Neural cell (in vitro differentiated cells): Measurements from ENCODE around the gene GANC. TPM values are rescaled to one million over a fixed set of nuclear protein-coding genes. Genes with fewer than 3 reads are reported as not detected.

Experiments used
- H2AFZ ChIP-seq: fragments of 200-600, 300-800 bp; sonication (generic), shearing (Covaris generic); 2 replicates; pipeline ENCODE4 v1.6.0; 2014; ENCODE audit warnings: low read depth, mild to moderate bottlenecking, antibody characterized with exemption, low read length, moderate library complexity
- H3F3A ChIP-seq: fragments of 200-600 bp; shearing (Covaris generic); 2 replicates; pipeline ENCODE4 v1.6.1; 2016; ENCODE audit warnings: mild to moderate bottlenecking, moderate library complexity, mixed read lengths, antibody characterized with exemption, low read length; ENCODE audit not compliant: insufficient read depth, poor library complexity, severe bottlenecking
- H3K27ac ChIP-seq: fragments of 200-600, 300-800 bp; sonication (generic), shearing (Covaris generic); 2 replicates; pipeline ENCODE4 v1.5.1; 2014; ENCODE audit warnings: mild to moderate bottlenecking, low read length, moderate library complexity
- H3K27me3 ChIP-seq: fragments of 300-800, 200-600 bp; sonication (generic), shearing (Covaris generic); 2 replicates; pipeline ENCODE4 v1.6.0; 2014; ENCODE audit warnings: mild to moderate bottlenecking, low read depth, low read length, moderate library complexity; ENCODE audit not compliant: insufficient read depth
- H3K36me3 ChIP-seq: fragments of 300-800, 200-600 bp; sonication (generic), shearing (Covaris generic); 2 replicates; pipeline ENCODE4 v1.5.1; 2014; ENCODE audit warnings: mild to moderate bottlenecking, antibody characterized with exemption, low read length, moderate library complexity; ENCODE audit not compliant: insufficient read depth
- H3K4me2 ChIP-seq: fragments of 300-800, 200-600 bp; sonication (generic), shearing (Covaris generic); 2 replicates; pipeline ENCODE4 v1.6.0; 2014; ENCODE audit warnings: mild to moderate bottlenecking, low read length
- H3K4me3 ChIP-seq: fragments of 300-800, 200-600 bp; sonication (generic), shearing (Covaris generic); 2 replicates; pipeline ENCODE4 v1.5.1; 2014; ENCODE audit warnings: mild to moderate bottlenecking, low read length, moderate library complexity
- H3K79me2 ChIP-seq: fragments of 200-600 bp; shearing (Covaris generic); replicated peaks from 2 replicates; pipeline ENCODE4 v1.6.0; 2014; ENCODE audit warnings: mild to moderate bottlenecking, low read length, moderate library complexity; ENCODE audit not compliant: insufficient read depth
- H3K9ac ChIP-seq: fragments of 300-800, 200-600 bp; sonication (generic), shearing (Covaris generic); 2 replicates; pipeline ENCODE4 v1.6.1; 2016; ENCODE audit warnings: mild to moderate bottlenecking, low read length, mixed read lengths
- H3K9me2 ChIP-seq: fragments of 200-600 bp; shearing (Covaris generic); 2 replicates; pipeline ENCODE4 v1.6.1; 2016; ENCODE audit warnings: mild to moderate bottlenecking, low read length, mixed read lengths; ENCODE audit not compliant: insufficient read depth
- H3K9me3 ChIP-seq: fragments of 200-600, 300-800 bp; sonication (generic), shearing (Covaris generic); 2 replicates; pipeline ENCODE4 v1.6.1; 2016; ENCODE audit warnings: mild to moderate bottlenecking, mixed run types, low read length, moderate library complexity, mixed read lengths
- H4K20me1 ChIP-seq: fragments of 200-600 bp; shearing (Covaris generic); 2 replicates; pipeline ENCODE4 v1.6.1; 2016; ENCODE audit warnings: mild to moderate bottlenecking, mixed run types; ENCODE audit not compliant: insufficient read depth
- CTCF ChIP-seq: fragments of 450-650 bp; IDR thresholded peaks from 2 replicates; pipeline ENCODE4 v1.5.1; 2014; ENCODE audit warnings: antibody characterized with exemption, mild to moderate bottlenecking, moderate library complexity; ENCODE audit not compliant: poor library complexity, severe bottlenecking
- EP300 ChIP-seq: fragments of 450-650 bp; conservative IDR thresholded peaks from 2 replicates; pipeline ENCODE4 v1.6.1; 2014; ENCODE audit warnings: antibody characterized with exemption, mild to moderate bottlenecking, moderate library complexity; ENCODE audit not compliant: poor library complexity, severe bottlenecking
- EZH2 ChIP-seq: fragments of 200-600, 300-800 bp; shearing (Covaris generic), sonication (generic); IDR thresholded peaks from 2 replicates; pipeline ENCODE4 v1.6.1; 2014; ENCODE audit warnings: antibody characterized with exemption, low read length, borderline replicate concordance, mild to moderate bottlenecking; ENCODE audit not compliant: insufficient read depth, poor library complexity, severe bottlenecking
- MXI1 ChIP-seq: fragments of 450-650 bp; conservative IDR thresholded peaks from 2 replicates; pipeline ENCODE4 v1.6.1; 2014; ENCODE audit warnings: antibody characterized with exemption, mild to moderate bottlenecking; ENCODE audit not compliant: poor library complexity, severe bottlenecking
- POLR2AphosphoS5 ChIP-seq: IDR thresholded peaks from 2 replicates; pipeline ENCODE4 v1.6.1; 2012
- RAD21 ChIP-seq: fragments of 450-650 bp; conservative IDR thresholded peaks from 2 replicates; pipeline ENCODE4 v1.6.1; 2014; ENCODE audit warnings: antibody characterized with exemption, mild to moderate bottlenecking, moderate library complexity
- REST ChIP-seq: IDR thresholded peaks from 2 replicates; pipeline ENCODE4 v1.6.1; 2012; ENCODE audit warnings: borderline replicate concordance
- SMC3 ChIP-seq: fragments of 450-650 bp; conservative IDR thresholded peaks from 2 replicates; pipeline ENCODE4 v1.6.1; 2014; ENCODE audit warnings: antibody characterized with exemption, mild to moderate bottlenecking, moderate library complexity; ENCODE audit not compliant: poor library complexity
- TAF1 ChIP-seq: IDR thresholded peaks from 2 replicates; pipeline ENCODE4 v1.6.1; 2012; ENCODE audit warnings: low read depth
- polyA plus RNA-seq: library from polyadenylated mRNA; depleted of rRNA; stranded (reverse); fragments of >200 nt; gene quantifications from 2 replicates; pipeline ENCODE4 v1.2.3, GENCODE V29; 2014

Gene GANC
- polyA plus RNA-seq, 1 donor from 2014 or later, result 6.0 TPM

GRCh38 chr15:42360535-42361112 is 87.6 kb downstream of the GANC start:
- TF ChIP-seq EZH2 (no peak), POLR2AphosphoS5 (no peak), SMC3 (no peak), EP300 (no peak), MXI1 (no peak), TAF1 (no peak)
- Histone ChIP-seq H3K9me2 (no peaks in the 10 kb centered on the region), H3K9ac (no peak overlapping the region), H3K36me3 (no peaks in the 10 kb centered on the region), H3K27me3 (no peaks in the 10 kb centered on the region), H2AFZ (no peak overlapping the region), H3K27ac (no peak overlapping the region), H3F3A (no peaks in the 10 kb centered on the region), H3K4me2 (no peak overlapping the region), H3K4me3 (no peak overlapping the region), H3K9me3 (no peaks in the 10 kb centered on the region), H3K79me2 (no peaks in the 10 kb centered on the region), H4K20me1 (no peaks in the 10 kb centered on the region)

- Histone ChIP-seq H3K9me2 (no peaks in the 10 kb centered on the region), H2AFZ (no peak overlapping the region), H3K27me3 (no peaks in the 10 kb centered on the region), H3K27ac (no peak overlapping the region), H3K9ac (no peak overlapping the region), H3F3A (no peaks in the 10 kb centered on the region), H4K20me1 (no peaks in the 10 kb centered on the region), H3K4me2 (no peak overlapping the region), H3K4me3 (no peak overlapping the region), H3K9me3 (no peaks in the 10 kb centered on the region), H3K36me3 (no peaks in the 10 kb centered on the region), H3K79me2 (no peaks in the 10 kb centered on the region)
- TF ChIP-seq POLR2AphosphoS5, result no peak
- no peak for TF ChIP-seq MXI1
- TF ChIP-seq EZH2, result no peak
- TF ChIP-seq TAF1, result no peak
- no peak for TF ChIP-seq SMC3
- no peak for TF ChIP-seq EP300
- no peak for TF ChIP-seq RAD21
- TF ChIP-seq CTCF, result no peak
- TF ChIP-seq REST, result no peak
These were observed 90.5 kb downstream of the GANC start for GRCh38 chr15:42363487-42363886.
